ENCODE measurements around the gene ZNF616. TPM values are rescaled to one million over a fixed set of nuclear protein-coding genes. Genes with fewer than 3 reads are reported as not detected.

ZNF616 gene
- polyA plus RNA-seq, 1 of the 3 experiments (the other 2 are of a cell fraction): 1.5 TPM

DNA sequence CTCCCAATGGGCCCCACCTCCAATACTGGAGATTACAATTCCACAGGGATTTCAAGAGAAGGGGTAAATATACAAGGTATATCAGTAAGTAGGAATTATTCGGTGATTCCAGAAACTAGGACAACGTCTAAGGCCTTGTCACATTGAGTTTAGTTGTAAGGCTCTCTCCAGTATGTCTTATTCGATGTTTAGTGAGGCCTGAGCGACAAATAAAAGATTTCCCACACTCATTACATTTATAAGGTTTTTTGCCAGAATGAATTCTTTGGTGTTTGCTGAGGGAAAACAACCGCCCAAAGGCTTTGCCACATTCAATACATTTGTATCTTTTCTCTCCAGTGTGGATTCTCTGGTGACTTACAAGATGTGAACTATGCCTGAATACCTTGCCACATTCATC is 25.0 kb downstream of the ZNF616 start:
- Histone ChIP-seq H3K9ac (no peak overlapping the region), H3K27ac (ENCODE audit: low read depth in 2 of 2, low read length in 1 of 2) (no peak overlapping the region), H2AFZ (ENCODE audit: low read depth) (no peak overlapping the region), H3K79me2 (ENCODE audit: insufficient read depth) (no peaks in the 10 kb centered on the region), H3K9me3 (peaks cover 43% of the 10 kb centered on the region), H3K4me2 (no peak overlapping the region), H3K4me1 (ENCODE audit: control insufficient read depth in 1 of 2, insufficient read depth in 2 of 2, low read depth in 1 of 2, low read length in 1 of 2) (no peaks in the 10 kb centered on the region), H4K20me1 (ENCODE audit: insufficient read depth) (no peaks in the 10 kb centered on the region), H3F3A (replicated peaks; ENCODE audit: insufficient read depth) (no peaks in the 10 kb centered on the region), H3K4me3 (ENCODE audit: low read depth in 2 of 2, low read length in 1 of 2) (no peak overlapping the region; a peak in 1 of 4 replicates), H3K27me3 (ENCODE audit: insufficient read depth) (no peaks in the 10 kb centered on the region), H3K9me2 (no peaks in the 10 kb centered on the region), H3K36me3 (replicated peaks in 1 of 2; ENCODE audit: control insufficient read depth in 1 of 2, insufficient read depth in 2 of 2, low read length in 1 of 2) (peaks cover 29 to 58% of the 10 kb centered on the region in 2 experiments)
- ChIA-PET POLR2A (no interaction called here), CTCF (interaction anchor here (0.7 to 1.1 kb wide), 2 partner anchors 9 to 1208 kb away, joined by 3 to 4 read pairs; no protein-coding TSS in a partner anchor)
- DNase-seq: no peak
- WGBS (ENCODE audit: low lambda C conversion rate): 80% methylated on average over 5 of the region's 5 CpGs
- TF ChIP-seq, protein P1, sequence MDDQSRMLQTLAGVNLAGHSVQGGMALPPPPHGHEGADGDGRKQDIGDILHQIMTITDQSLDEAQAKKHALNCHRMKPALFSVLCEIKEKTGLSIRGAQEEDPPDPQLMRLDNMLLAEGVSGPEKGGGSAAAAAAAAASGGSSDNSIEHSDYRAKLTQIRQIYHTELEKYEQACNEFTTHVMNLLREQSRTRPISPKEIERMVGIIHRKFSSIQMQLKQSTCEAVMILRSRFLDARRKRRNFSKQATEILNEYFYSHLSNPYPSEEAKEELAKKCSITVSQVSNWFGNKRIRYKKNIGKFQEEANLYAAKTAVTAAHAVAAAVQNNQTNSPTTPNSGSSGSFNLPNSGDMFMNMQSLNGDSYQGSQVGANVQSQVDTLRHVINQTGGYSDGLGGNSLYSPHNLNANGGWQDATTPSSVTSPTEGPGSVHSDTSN (IDR thresholded peaks at IDR 0.05): no peak
- no peak for TF ChIP-seq RFX5 (IDR thresholded peaks at IDR 0.05; ENCODE audit: low read length)
- no peak for TF ChIP-seq TAF1 (IDR thresholded peaks at IDR 0.05; ENCODE audit: borderline replicate concordance, low read depth, low read length)
- TF ChIP-seq FOXM1 (IDR thresholded peaks at IDR 0.05; ENCODE audit: low read depth): no peak
- no peak for TF ChIP-seq RCOR1 (IDR thresholded peaks at IDR 0.05; ENCODE audit: low read length)
- no peak for TF ChIP-seq YY1 (IDR thresholded peaks at IDR 0.05; ENCODE audit: low read depth)
- no peak for TF ChIP-seq JUND (IDR thresholded peaks at IDR 0.05)

DNA sequence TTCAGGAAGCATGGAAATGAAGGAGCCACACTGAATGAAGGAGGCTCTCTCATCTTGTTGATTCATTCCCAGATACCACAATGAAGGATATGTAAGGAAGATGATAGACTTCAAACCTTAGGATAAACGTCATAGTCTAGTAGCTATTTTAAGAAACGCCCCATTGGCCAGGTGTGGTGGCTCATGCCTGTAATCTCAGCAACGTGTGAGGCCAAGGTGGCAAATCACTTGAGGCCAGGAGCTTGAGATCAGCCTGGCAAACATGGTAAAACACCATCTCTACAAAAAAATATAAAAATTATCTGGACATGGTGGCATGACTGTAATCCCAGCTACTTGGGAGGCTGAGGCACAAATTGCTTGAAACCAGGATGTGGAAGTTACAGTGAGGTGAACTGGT is 27.1 kb downstream of the ZNF616 start:
- Histone ChIP-seq H2AFZ (ENCODE audit: low read depth) (no peak overlapping the region), H3F3A (replicated peaks; ENCODE audit: insufficient read depth) (no peaks in the 10 kb centered on the region), H3K4me3 (ENCODE audit: low read depth in 2 of 2, low read length in 1 of 2) (no peak overlapping the region), H3K36me3 (replicated peaks in 1 of 2; ENCODE audit: control insufficient read depth in 1 of 2, insufficient read depth in 2 of 2, low read length in 1 of 2) (peaks cover 21 to 39% of the 10 kb centered on the region in 2 experiments), H3K27me3 (ENCODE audit: insufficient read depth) (no peaks in the 10 kb centered on the region), H3K4me2 (no peak overlapping the region), H3K79me2 (ENCODE audit: insufficient read depth) (no peaks in the 10 kb centered on the region), H3K9me3 (peaks cover 30% of the 10 kb centered on the region), H4K20me1 (ENCODE audit: insufficient read depth) (no peaks in the 10 kb centered on the region), H3K4me1 (ENCODE audit: control insufficient read depth in 1 of 2, insufficient read depth in 2 of 2, low read depth in 1 of 2, low read length in 1 of 2) (no peaks in the 10 kb centered on the region), H3K9ac (no peak overlapping the region), H3K27ac (ENCODE audit: low read depth in 2 of 2, low read length in 1 of 2) (no peak overlapping the region), H3K9me2 (no peaks in the 10 kb centered on the region)
- POLR2A ChIA-PET: no interaction called here
- CTCF ChIA-PET: no interaction called here
- no peak for DNase-seq
- WGBS (ENCODE audit: low lambda C conversion rate): 75% methylated on average over 3 of the region's 3 CpGs
- TF ChIP-seq EP300 (IDR thresholded peaks at IDR 0.05; ENCODE audit: borderline replicate concordance in 1 of 2, low read depth in 1 of 2, low read length in 1 of 2) (no peak), YY1 (IDR thresholded peaks at IDR 0.05; ENCODE audit: low read depth) (no peak), NRF1 (IDR thresholded peaks at IDR 0.05; ENCODE audit: low read depth, low read length) (no peak), JUND (IDR thresholded peaks at IDR 0.05) (no peak), RFX5 (IDR thresholded peaks at IDR 0.05; ENCODE audit: low read length) (no peak), NFIC (IDR thresholded peaks at IDR 0.05; ENCODE audit: borderline replicate concordance) (no peak), TAF1 (IDR thresholded peaks at IDR 0.05; ENCODE audit: borderline replicate concordance, low read depth, low read length) (no peak), GABPA (IDR thresholded peaks at IDR 0.05; ENCODE audit: low read depth) (no peak), MEF2A (IDR thresholded peaks at IDR 0.05; ENCODE audit: borderline replicate concordance, low read depth) (no peak), CHD2 (IDR thresholded peaks at IDR 0.05; ENCODE audit: low read length, partially characterized antibody) (no peak), POLR2AphosphoS5 (IDR thresholded peaks at IDR 0.05; ENCODE audit: low read depth, low read length) (no peak), FOXJ3 (CRISPR knock-in tag; IDR thresholded peaks at IDR 0.05) (no peak)
- TF ChIP-seq, protein P2, sequence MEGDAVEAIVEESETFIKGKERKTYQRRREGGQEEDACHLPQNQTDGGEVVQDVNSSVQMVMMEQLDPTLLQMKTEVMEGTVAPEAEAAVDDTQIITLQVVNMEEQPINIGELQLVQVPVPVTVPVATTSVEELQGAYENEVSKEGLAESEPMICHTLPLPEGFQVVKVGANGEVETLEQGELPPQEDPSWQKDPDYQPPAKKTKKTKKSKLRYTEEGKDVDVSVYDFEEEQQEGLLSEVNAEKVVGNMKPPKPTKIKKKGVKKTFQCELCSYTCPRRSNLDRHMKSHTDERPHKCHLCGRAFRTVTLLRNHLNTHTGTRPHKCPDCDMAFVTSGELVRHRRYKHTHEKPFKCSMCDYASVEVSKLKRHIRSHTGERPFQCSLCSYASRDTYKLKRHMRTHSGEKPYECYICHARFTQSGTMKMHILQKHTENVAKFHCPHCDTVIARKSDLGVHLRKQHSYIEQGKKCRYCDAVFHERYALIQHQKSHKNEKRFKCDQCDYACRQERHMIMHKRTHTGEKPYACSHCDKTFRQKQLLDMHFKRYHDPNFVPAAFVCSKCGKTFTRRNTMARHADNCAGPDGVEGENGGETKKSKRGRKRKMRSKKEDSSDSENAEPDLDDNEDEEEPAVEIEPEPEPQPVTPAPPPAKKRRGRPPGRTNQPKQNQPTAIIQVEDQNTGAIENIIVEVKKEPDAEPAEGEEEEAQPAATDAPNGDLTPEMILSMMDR (IDR thresholded peaks at IDR 0.05): no peak
- TF ChIP-seq, protein P1 (IDR thresholded peaks at IDR 0.05): no peak
- TF ChIP-seq, protein P3, sequence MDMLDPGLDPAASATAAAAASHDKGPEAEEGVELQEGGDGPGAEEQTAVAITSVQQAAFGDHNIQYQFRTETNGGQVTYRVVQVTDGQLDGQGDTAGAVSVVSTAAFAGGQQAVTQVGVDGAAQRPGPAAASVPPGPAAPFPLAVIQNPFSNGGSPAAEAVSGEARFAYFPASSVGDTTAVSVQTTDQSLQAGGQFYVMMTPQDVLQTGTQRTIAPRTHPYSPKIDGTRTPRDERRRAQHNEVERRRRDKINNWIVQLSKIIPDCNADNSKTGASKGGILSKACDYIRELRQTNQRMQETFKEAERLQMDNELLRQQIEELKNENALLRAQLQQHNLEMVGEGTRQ (IDR thresholded peaks at IDR 0.05; ENCODE audit: borderline replicate concordance, low read depth, low read length): no peak
- TF ChIP-seq, protein P4, sequence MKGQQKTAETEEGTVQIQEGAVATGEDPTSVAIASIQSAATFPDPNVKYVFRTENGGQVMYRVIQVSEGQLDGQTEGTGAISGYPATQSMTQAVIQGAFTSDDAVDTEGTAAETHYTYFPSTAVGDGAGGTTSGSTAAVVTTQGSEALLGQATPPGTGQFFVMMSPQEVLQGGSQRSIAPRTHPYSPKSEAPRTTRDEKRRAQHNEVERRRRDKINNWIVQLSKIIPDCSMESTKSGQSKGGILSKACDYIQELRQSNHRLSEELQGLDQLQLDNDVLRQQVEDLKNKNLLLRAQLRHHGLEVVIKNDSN (IDR thresholded peaks at IDR 0.05; ENCODE audit: borderline replicate concordance, low read depth): no peak
- TF ChIP-seq, protein P5, sequence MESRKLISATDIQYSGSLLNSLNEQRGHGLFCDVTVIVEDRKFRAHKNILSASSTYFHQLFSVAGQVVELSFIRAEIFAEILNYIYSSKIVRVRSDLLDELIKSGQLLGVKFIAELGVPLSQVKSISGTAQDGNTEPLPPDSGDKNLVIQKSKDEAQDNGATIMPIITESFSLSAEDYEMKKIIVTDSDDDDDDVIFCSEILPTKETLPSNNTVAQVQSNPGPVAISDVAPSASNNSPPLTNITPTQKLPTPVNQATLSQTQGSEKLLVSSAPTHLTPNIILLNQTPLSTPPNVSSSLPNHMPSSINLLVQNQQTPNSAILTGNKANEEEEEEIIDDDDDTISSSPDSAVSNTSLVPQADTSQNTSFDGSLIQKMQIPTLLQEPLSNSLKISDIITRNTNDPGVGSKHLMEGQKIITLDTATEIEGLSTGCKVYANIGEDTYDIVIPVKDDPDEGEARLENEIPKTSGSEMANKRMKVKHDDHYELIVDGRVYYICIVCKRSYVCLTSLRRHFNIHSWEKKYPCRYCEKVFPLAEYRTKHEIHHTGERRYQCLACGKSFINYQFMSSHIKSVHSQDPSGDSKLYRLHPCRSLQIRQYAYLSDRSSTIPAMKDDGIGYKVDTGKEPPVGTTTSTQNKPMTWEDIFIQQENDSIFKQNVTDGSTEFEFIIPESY (IDR thresholded peaks at IDR 0.05; ENCODE audit: borderline replicate concordance, low read depth): no peak

Measured in SK-N-SH (cell line).